ENCODE measurements around the gene ITK. TPM values are rescaled to one million over a fixed set of nuclear protein-coding genes. Genes with fewer than 3 reads are reported as not detected.

ITK gene
- total RNA-seq = under 0.01 TPM in 1 of 2 replicates, not detected in the other

DNA sequence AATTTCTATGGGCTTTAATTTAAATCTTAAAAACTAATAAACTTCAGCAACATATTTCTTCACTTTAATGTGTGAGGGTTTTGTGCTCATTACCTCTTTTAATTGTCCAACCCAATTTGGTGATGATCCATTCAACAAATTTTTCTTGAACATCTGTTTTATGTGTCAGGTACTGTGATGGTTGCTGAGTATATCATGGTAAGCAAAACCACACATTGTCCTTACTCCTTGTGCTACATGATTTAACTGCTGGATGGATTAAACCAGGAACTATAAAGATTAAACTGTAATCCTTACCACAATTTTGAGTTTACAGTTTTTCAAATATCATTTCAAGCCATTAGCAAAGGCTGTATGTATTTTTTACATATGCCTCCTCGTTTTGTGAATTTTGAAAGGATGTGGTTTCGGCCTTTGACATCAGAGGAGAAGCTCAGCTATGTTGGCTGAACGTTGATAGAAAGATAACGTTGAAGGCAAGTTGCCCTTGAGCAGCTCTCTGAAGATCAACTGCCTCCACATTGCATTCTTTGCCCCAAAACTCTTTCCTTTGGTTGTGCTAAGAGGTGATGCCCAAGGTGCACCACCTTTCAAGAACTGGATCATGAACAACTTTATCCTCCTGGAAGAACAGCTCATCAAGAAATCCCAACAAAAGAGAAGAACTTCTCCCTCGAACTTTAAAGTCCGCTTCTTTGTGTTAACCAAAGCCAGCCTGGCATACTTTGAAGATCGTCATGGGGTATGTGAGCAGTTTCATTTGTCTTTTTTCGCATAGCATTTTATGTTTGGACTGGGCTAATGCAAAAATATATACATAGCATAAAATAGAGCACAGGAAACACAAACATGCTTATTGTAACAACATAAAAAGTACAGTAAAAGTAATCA lies at the start of gene ITK:
TSS of gene ITK (plus strand) at position 467 of the 891 bp plus-strand sequence. CDS start at position 605, 138 bp downstream.
- no peaks in the 10 kb centered on the region for H3K79me2 ChIP-seq (ENCODE audit: insufficient read depth, low read length)
- no peaks in the 10 kb centered on the region for H3K9me3 ChIP-seq (ENCODE audit: low read depth, low read length)
- H3K4me2 ChIP-seq (ENCODE audit: insufficient read depth, low read length) = no peak within 1 kb of the TSS
- no peaks in the 10 kb centered on the region for H3K4me1 ChIP-seq (ENCODE audit: insufficient read depth, low read length)
- peaks cover 4% of the 10 kb centered on the region for H3K27me3 ChIP-seq (ENCODE audit: insufficient read depth, low read length)
- DNase-seq (ENCODE audit: insufficient read length, low spot score, missing footprints) = no peak
- H3K4me3 ChIP-seq (ENCODE audit: insufficient read depth, low read length) = no peak within 1 kb of the TSS
- H4K20me1 ChIP-seq (ENCODE audit: insufficient read depth, low read length) = no peaks in the 10 kb centered on the region
- no peaks in the 10 kb centered on the region for H3K36me3 ChIP-seq (ENCODE audit: insufficient read depth, low read length)
- no peak for TF ChIP-seq CTCF (IDR thresholded peaks at IDR 0.05; ENCODE audit: extremely low read depth, low read depth, low read length)
- no peak within 1 kb of the TSS for H3K27ac ChIP-seq (ENCODE audit: low read depth, low read length)
- H2AFZ ChIP-seq (ENCODE audit: low read length) = no peak within 1 kb of the TSS

DNA sequence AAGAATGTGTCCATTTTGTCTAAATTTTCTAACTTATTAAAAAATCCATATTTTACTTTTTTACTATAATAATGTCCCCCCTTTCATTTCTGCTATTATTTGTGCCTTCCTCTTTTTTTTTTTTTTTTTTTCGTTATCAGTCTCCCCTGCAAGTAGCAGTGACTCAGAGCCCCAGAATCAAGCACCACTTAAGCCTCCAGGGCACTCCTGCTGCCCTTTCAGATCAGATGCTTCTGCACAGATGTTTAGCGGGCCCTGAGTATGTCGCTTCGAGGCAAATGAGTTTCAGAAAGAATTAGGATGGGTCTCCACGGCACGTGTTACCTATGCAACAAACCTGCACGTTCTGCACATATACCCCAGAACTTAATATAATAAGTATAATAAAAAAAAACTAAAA lies 49.7 kb upstream of the ITK start:
- DNase-seq (ENCODE audit: insufficient read length, low spot score, missing footprints) = no peak

GRCh38 chr5:157132281-157132612 lies 48.4 kb upstream of the ITK start:
- H3K27me3 ChIP-seq (ENCODE audit: insufficient read depth, low read length) = no peaks in the 10 kb centered on the region
- no peak overlapping the region for H3K4me2 ChIP-seq (ENCODE audit: insufficient read depth, low read length)
- H2AFZ ChIP-seq (ENCODE audit: low read length) = no peak overlapping the region
- H3K4me3 ChIP-seq (ENCODE audit: insufficient read depth, low read length) = no peak overlapping the region
- no peaks in the 10 kb centered on the region for H3K4me1 ChIP-seq (ENCODE audit: insufficient read depth, low read length)
- H4K20me1 ChIP-seq (ENCODE audit: insufficient read depth, low read length) = peaks cover 5% of the 10 kb centered on the region
- H3K79me2 ChIP-seq (ENCODE audit: insufficient read depth, low read length) = no peaks in the 10 kb centered on the region
- H3K36me3 ChIP-seq (ENCODE audit: insufficient read depth, low read length) = peaks cover 2% of the 10 kb centered on the region
- no peak overlapping the region for H3K27ac ChIP-seq (ENCODE audit: low read depth, low read length)
- TF ChIP-seq CTCF (IDR thresholded peaks at IDR 0.05; ENCODE audit: extremely low read depth, low read depth, low read length) = no peak
- no peak for DNase-seq (ENCODE audit: insufficient read length, low spot score, missing footprints)
- no peaks in the 10 kb centered on the region for H3K9me3 ChIP-seq (ENCODE audit: low read depth, low read length)

More for the DNA sequence above, 49.7 kb upstream of the ITK start:
- no peaks in the 10 kb centered on the region for H3K27me3 ChIP-seq (ENCODE audit: insufficient read depth, low read length)
- no peak overlapping the region for H3K4me2 ChIP-seq (ENCODE audit: insufficient read depth, low read length)
- TF ChIP-seq CTCF (IDR thresholded peaks at IDR 0.05; ENCODE audit: extremely low read depth, low read depth, low read length) = no peak
- no peak overlapping the region for H3K4me3 ChIP-seq (ENCODE audit: insufficient read depth, low read length)
- no peaks in the 10 kb centered on the region for H3K36me3 ChIP-seq (ENCODE audit: insufficient read depth, low read length)
- no peaks in the 10 kb centered on the region for H3K4me1 ChIP-seq (ENCODE audit: insufficient read depth, low read length)
- H2AFZ ChIP-seq (ENCODE audit: low read length) = no peak overlapping the region
- no peaks in the 10 kb centered on the region for H3K79me2 ChIP-seq (ENCODE audit: insufficient read depth, low read length)
- peaks cover 4% of the 10 kb centered on the region for H4K20me1 ChIP-seq (ENCODE audit: insufficient read depth, low read length)
- no peaks in the 10 kb centered on the region for H3K9me3 ChIP-seq (ENCODE audit: low read depth, low read length)
- H3K27ac ChIP-seq (ENCODE audit: low read depth, low read length) = no peak overlapping the region

- H2AFZ ChIP-seq (ENCODE audit: low read length) = no peak overlapping the region
- peaks cover 41% of the 10 kb centered on the region for H3K79me2 ChIP-seq (ENCODE audit: insufficient read depth, low read length)
- DNase-seq (ENCODE audit: insufficient read length, low spot score, missing footprints) = no peak
- no peak overlapping the region for H3K27ac ChIP-seq (ENCODE audit: low read depth, low read length)
- H3K27me3 ChIP-seq (ENCODE audit: insufficient read depth, low read length) = no peaks in the 10 kb centered on the region
- H4K20me1 ChIP-seq (ENCODE audit: insufficient read depth, low read length) = peaks cover 10% of the 10 kb centered on the region
- H3K36me3 ChIP-seq (ENCODE audit: insufficient read depth, low read length) = peaks cover 15% of the 10 kb centered on the region
- TF ChIP-seq CTCF (IDR thresholded peaks at IDR 0.05; ENCODE audit: extremely low read depth, low read depth, low read length) = no peak
- H3K4me1 ChIP-seq (ENCODE audit: insufficient read depth, low read length) = peaks cover 4% of the 10 kb centered on the region
- no peaks in the 10 kb centered on the region for H3K9me3 ChIP-seq (ENCODE audit: low read depth, low read length)
- H3K4me3 ChIP-seq (ENCODE audit: insufficient read depth, low read length) = no peak overlapping the region
- H3K4me2 ChIP-seq (ENCODE audit: insufficient read depth, low read length) = no peak overlapping the region
Measured at GRCh38 chr5:157137691-157138090, 42.9 kb upstream of the ITK start.

All from osteoblast (primary cell).